GM23338 (cell line): Measurements from ENCODE around the gene ZSWIM1.

Source experiments
- CREB1 ChIP-seq: fragments of 250-450 bp; sonication (Bioruptor Pico); IDR thresholded peaks from 2 replicates; pipeline ENCODE4 v1.5.0; 2020; ENCODE audit warnings: low read depth, mild to moderate bottlenecking, moderate library complexity
- CTCF ChIP-seq, 2 experiments: fragments of 200-600 bp in 1 of 2; sonication (generic) in 1 of 2; conservative IDR thresholded peaks; 2 replicates each; pipeline versions ENCODE4 v1.5.1 to v1.6.1; 2016 to 2017; ENCODE audit warnings: antibody characterized with exemption in 2 of 2, low read depth in 2 of 2, mild to moderate bottlenecking in 2 of 2, moderate library complexity in 1 of 2

GRCh38 chr20:45925821-45926506 lies 44.9 kb downstream of the ZSWIM1 start:
- no peak for TF ChIP-seq CTCF (conservative IDR thresholded peaks at IDR 0.05; ENCODE audit: low read depth in 2 of 2)
- TF ChIP-seq CREB1 (CRISPR knock-in tag): no peak
